Activated CD4-positive, alpha-beta T cell treated with anti-CD3 and anti-CD28 coated beads, Interleukin-10, Interleukin-2, amounts not matched to agents 100 ng/mL and 50 ng/mL, durations not matched to agents 16 hours and 8 hours (primary cell): ENCODE measurements around the gene COBL.

Source experiments
- DNase-seq: peaks from one replicate; pipeline ENCODE4 v3.0.0-alpha.2; 2020

Gene COBL

GRCh38 chr7:51186531-51186930 is 130.1 kb downstream of the COBL start:
- no peak for DNase-seq

GRCh38 chr7:51182636-51183166 is 133.9 kb downstream of the COBL start:
- DNase-seq: no peak

GRCh38 chr7:51180092-51180491 is 136.5 kb downstream of the COBL start:
- DNase-seq: no peak

- no peak for DNase-seq
Measured at GRCh38 chr7:51175992-51176388, 140.6 kb downstream of the COBL start.

- no peak for DNase-seq
Measured at GRCh38 chr7:51175316-51175991, 141.2 kb downstream of the COBL start.

GRCh38 chr7:51165337-51165736 is 151.3 kb downstream of the COBL start:
- no peak for DNase-seq

GRCh38 chr7:51162724-51163329 is 153.8 kb downstream of the COBL start:
- DNase-seq: peak; percentile 87

- DNase-seq: no peak
Measured at GRCh38 chr7:51161937-51162336, 154.7 kb downstream of the COBL start.

- peak; percentile 62 for DNase-seq
Measured at GRCh38 chr7:51160990-51161615, 155.5 kb downstream of the COBL start.

GRCh38 chr7:51160411-51160810 is 156.2 kb downstream of the COBL start:
- no peak for DNase-seq

- DNase-seq: no peak
Measured at GRCh38 chr7:51158742-51159445, 157.7 kb downstream of the COBL start.

GRCh38 chr7:51158211-51158610 is 158.4 kb downstream of the COBL start:
- DNase-seq: no peak

GRCh38 chr7:51154201-51154600 is 162.4 kb downstream of the COBL start:
- no peak for DNase-seq

- no peak for DNase-seq
Measured at GRCh38 chr7:51152706-51153200, 163.9 kb downstream of the COBL start.

- no peak for DNase-seq
Measured at GRCh38 chr7:51151455-51151854, 165.2 kb downstream of the COBL start.

GRCh38 chr7:51150193-51150592 is 166.4 kb downstream of the COBL start:
- DNase-seq: no peak

- no peak for DNase-seq
Measured at GRCh38 chr7:51148216-51148615, 168.4 kb downstream of the COBL start.

- no peak for DNase-seq
Measured at GRCh38 chr7:51146816-51147586, 169.6 kb downstream of the COBL start.

GRCh38 chr7:51144178-51144577 is 172.4 kb downstream of the COBL start:
- DNase-seq: no peak

GRCh38 chr7:51142741-51143385 is 173.7 kb downstream of the COBL start:
- DNase-seq: peak; percentile 11

- peak; percentile 64 for DNase-seq
Measured at GRCh38 chr7:51141451-51142003, 175.1 kb downstream of the COBL start.
